Gastroesophageal sphincter (tissue), 4 donors: Measurements from ENCODE around the gene PCSK7. TPM values are rescaled to one million over a fixed set of nuclear protein-coding genes. Genes with fewer than 3 reads are reported as not detected.

Source experiments
- ATAC-seq: fragments of 150-250 bp; one replicate; pipeline ENCODE4 v1.9.1; 2016; ENCODE audit warnings: mild to moderate bottlenecking, moderate library complexity
- H3K27ac ChIP-seq, 4 donors: fragments of 200-600 bp; sonication (generic) in 3 of 4; 1 replicate in 3 of 4; 2 replicates in 1 of 4; pipeline ENCODE4 v1.5.1; 2016 to 2019
- H3K27me3 ChIP-seq: fragments of 200-600 bp; sonication (generic); one replicate; pipeline ENCODE4 v1.5.1; 2019
- H3K36me3 ChIP-seq, 2 donors: fragments of 200-600 bp; sonication (generic); one replicate each; pipeline ENCODE4 v1.5.1; 2019; ENCODE audit warnings: control low read depth in 1 of 2
- H3K4me1 ChIP-seq, 3 donors: fragments of 200-600 bp; sonication (generic); 1 replicate in 2 of 3; 2 replicates in 1 of 3; pipeline ENCODE4 v1.5.1; 2016 to 2019; ENCODE audit warnings: control low read depth in 2 of 3
- H3K4me3 ChIP-seq, 2 donors: fragments of 200-600 bp; sonication (generic); one replicate each; pipeline ENCODE4 v1.5.1; 2019; ENCODE audit warnings: mild to moderate bottlenecking in 1 of 2, moderate library complexity in 1 of 2
- H3K9me3 ChIP-seq, 3 donors: fragments of 200-600 bp; sonication (generic); one replicate each; pipeline ENCODE4 v1.5.1; 2017 to 2019; ENCODE audit warnings: control low read depth in 2 of 3
- CTCF ChIP-seq, 4 experiments: fragments of 200-600 bp in 2 of 4; fragments of 450-650 bp in 2 of 4; sonication (generic) in 1 of 4; IDR thresholded peaks; one replicate each; pipeline ENCODE4 v1.5.1; 2017 to 2019; ENCODE audit warnings: antibody characterized with exemption in 4 of 4, mild to moderate bottlenecking in 2 of 4, moderate library complexity in 2 of 4
- EP300 ChIP-seq: sonication (generic); formaldehyde crosslinking; IDR thresholded peaks from one replicate; pipeline ENCODE4 v1.6.1; 2017; ENCODE audit warnings: antibody characterized with exemption, mild to moderate bottlenecking
- POLR2A ChIP-seq, 2 donors: fragments of 450-650 bp; IDR thresholded peaks; one replicate each; pipeline ENCODE4 v1.6.1; 2017; ENCODE audit warnings: antibody characterized with exemption in 2 of 2, mild to moderate bottlenecking in 2 of 2, moderate library complexity in 1 of 2
- POLR2AphosphoS5 ChIP-seq: sonication (generic); formaldehyde crosslinking; IDR thresholded peaks from one replicate; pipeline ENCODE4 v1.6.1; 2017; ENCODE audit warnings: antibody characterized with exemption
- WGBS, 2 donors: methylation state at CpG; one replicate each; pipeline ENCODE4 v1.1.5; 2018; ENCODE audit warnings: low coverage in 1 of 2; 5-methylcytosine and 5-hydroxymethylcytosine counted together
- total RNA-seq, 4 donors: library from RNA; depleted of rRNA; stranded (reverse); fragments of >200 nt; gene quantifications; one replicate each; pipeline ENCODE4 v1.1.0, GENCODE V29; 2016

Gene PCSK7
- total RNA-seq, 4 donors from 2014 or later, result 28.9 to 40.5 (median 35.3) TPM

- TF ChIP-seq POLR2A (IDR thresholded peaks at IDR 0.05) (no peak), CTCF (IDR thresholded peaks at IDR 0.05) (no peak)
- H3K4me1 ChIP-seq, result peaks cover 0 to 26% (median 6%) of the 10 kb centered on the region in 3 donors
- no peak overlapping the region for H3K4me3 ChIP-seq
- H3K9me3 ChIP-seq, result no peaks in the 10 kb centered on the region
- no peaks in the 10 kb centered on the region for H3K27me3 ChIP-seq
- no peak for ATAC-seq
- H3K27ac ChIP-seq, result peak overlapping the region in 2 of 4 donors; percentile 13 to 37
- peaks cover 0 to 70% of the 10 kb centered on the region in 2 donors for H3K36me3 ChIP-seq
- WGBS, 2 donors, result 57 to 67% methylated on average over 1 to 2 of the region's 5 CpGs
Measured at GRCh38 chr11:117194267-117194666, 37.6 kb downstream of the PCSK7 start.

GRCh38 chr11:117193130-117194020 lies 38.5 kb downstream of the PCSK7 start:
- peak overlapping the region in 2 of 4 donors; percentile 21 to 37 for H3K27ac ChIP-seq
- H3K9me3 ChIP-seq, result no peaks in the 10 kb centered on the region
- peaks cover 0 to 17% (median 6%) of the 10 kb centered on the region in 3 donors for H3K4me1 ChIP-seq
- H3K36me3 ChIP-seq, result peaks cover 0 to 79% of the 10 kb centered on the region in 2 donors
- H3K4me3 ChIP-seq, result no peak overlapping the region
- H3K27me3 ChIP-seq, result no peaks in the 10 kb centered on the region
- TF ChIP-seq CTCF (IDR thresholded peaks at IDR 0.05) (no peak), EP300 (no peak), POLR2A (IDR thresholded peaks at IDR 0.05) (no peak)
- ATAC-seq, result no peak
- WGBS, 2 donors, result 91% methylated on average over 3 of the region's 15 CpGs; no CpG with 5 or more reads in 1 of the 2 donors

GRCh38 chr11:117192401-117192875 lies 39.4 kb downstream of the PCSK7 start:
- no peak for ATAC-seq
- Histone ChIP-seq H3K27ac (peak overlapping the region in 2 of 4 donors; percentile 21 to 22), H3K36me3 (peaks cover 0 to 89% of the 10 kb centered on the region in 2 donors)

GRCh38 chr11:117191680-117192400 lies 40.0 kb downstream of the PCSK7 start:
- H3K4me1 ChIP-seq, result peaks cover 0 to 13% (median 0%) of the 10 kb centered on the region in 3 donors
- H3K9me3 ChIP-seq, result no peaks in the 10 kb centered on the region
- TF ChIP-seq CTCF (IDR thresholded peaks at IDR 0.05) (no peak), POLR2AphosphoS5 (no peak), POLR2A (IDR thresholded peaks at IDR 0.05) (no peak), EP300 (no peak)
- peak overlapping the region in 2 of 4 donors; percentile 21 to 22 for H3K27ac ChIP-seq
- H3K36me3 ChIP-seq, result peaks cover 0 to 94% of the 10 kb centered on the region in 2 donors
- no peaks in the 10 kb centered on the region for H3K27me3 ChIP-seq
- WGBS, 2 donors, result no CpG with 5 or more reads among the region's 26 CpGs
- ATAC-seq, result no peak
- H3K4me3 ChIP-seq, result no peak overlapping the region

More at GRCh38 chr11:117192401-117192875, 39.4 kb downstream of the PCSK7 start:
- peaks cover 0 to 13% (median under 1%) of the 10 kb centered on the region in 3 donors for H3K4me1 ChIP-seq
- no peak for TF ChIP-seq POLR2AphosphoS5
- no peaks in the 10 kb centered on the region for H3K9me3 ChIP-seq
- H3K27me3 ChIP-seq, result no peaks in the 10 kb centered on the region
- no peak overlapping the region for H3K4me3 ChIP-seq
- no CpG with 5 or more reads among the region's 17 CpGs for WGBS, 2 donors

- no peaks in the 10 kb centered on the region for H3K9me3 ChIP-seq
- peaks cover 0 to 96% of the 10 kb centered on the region in 2 donors for H3K36me3 ChIP-seq
- WGBS, 2 donors, result no CpG with 5 or more reads among the region's 8 CpGs
Measured at GRCh38 chr11:117189941-117190544, 41.8 kb downstream of the PCSK7 start.

More at GRCh38 chr11:117189941-117190544, 41.8 kb downstream of the PCSK7 start:
- Histone ChIP-seq H3K27me3 (no peaks in the 10 kb centered on the region), H3K4me1 (peaks cover 0 to 18% (median 0%) of the 10 kb centered on the region in 3 donors), H3K27ac (peak overlapping the region in 3 of 4 donors; percentile 9 to 52 (median 11)), H3K4me3 (no peak overlapping the region)
- no peak for ATAC-seq
- TF ChIP-seq CTCF (IDR thresholded peaks at IDR 0.05) (no peak), POLR2AphosphoS5 (no peak), EP300 (no peak), POLR2A (IDR thresholded peaks at IDR 0.05) (no peak)
